ENCODE measurements around the gene PKP4. TPM values are rescaled to one million over a fixed set of nuclear protein-coding genes. Genes with fewer than 3 reads are reported as not detected.

PKP4 gene
- total and polyA plus RNA-seq, 4 donors, result 21.5 to 96.4 (median 32.8) TPM

DNA sequence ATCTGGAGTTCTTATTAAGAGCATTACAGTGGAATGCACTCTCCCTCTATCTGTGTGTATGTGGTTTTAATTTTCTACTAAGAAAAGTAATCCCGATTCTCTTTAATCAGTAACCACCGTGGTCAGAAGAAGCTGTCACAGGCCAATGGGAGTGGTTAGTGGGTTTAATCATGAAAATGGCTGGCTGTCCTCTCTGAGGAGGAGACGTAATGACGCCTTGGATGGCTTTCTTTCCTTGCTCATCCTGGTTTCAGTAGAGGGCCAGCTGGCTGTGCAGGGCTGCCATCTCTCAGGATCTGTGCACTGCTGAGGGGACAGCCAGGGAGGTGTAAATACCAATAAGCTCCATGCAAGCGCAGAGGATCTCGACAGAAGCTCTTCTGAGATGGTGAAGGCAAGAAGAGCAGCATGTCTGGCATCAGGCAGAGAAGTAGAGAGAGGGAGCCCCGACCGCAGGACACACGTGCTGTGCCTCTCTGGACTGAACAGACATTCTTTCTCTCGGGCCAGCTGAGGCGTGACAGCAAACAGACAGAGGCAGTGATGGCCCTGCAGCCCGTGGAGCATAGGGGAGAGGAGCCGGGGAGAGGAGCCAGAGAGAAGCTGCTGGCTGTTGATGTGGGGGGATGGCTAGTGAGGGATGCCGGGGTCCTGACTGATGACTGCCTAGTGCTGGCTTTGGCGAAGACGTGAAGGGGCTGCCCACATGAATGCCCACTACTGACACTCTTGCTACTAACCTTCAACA lies 273.3 kb downstream of the PKP4 start:
- Histone ChIP-seq H3K4me3 (no peak overlapping the region), H3K27ac (ENCODE audit: low read depth in 1 of 2, low read length in 1 of 2) (no peak overlapping the region), H3K9me3 (ENCODE audit: control insufficient read depth in 4 of 4, insufficient read depth in 3 of 4, low read length in 3 of 4) (peaks cover 0 to 2% (median 0%) of the 10 kb centered on the region in 4 donors), H3K36me3 (ENCODE audit: control insufficient read depth in 4 of 4, insufficient read depth in 4 of 4, low read length in 4 of 4) (no peaks in the 10 kb centered on the region), H3K27me3 (ENCODE audit: control insufficient read depth in 3 of 3, insufficient read depth in 3 of 3, low read length in 2 of 3) (no peaks in the 10 kb centered on the region), H3K4me1 (ENCODE audit: control insufficient read depth in 5 of 5, insufficient read depth in 5 of 5, low read length in 5 of 5) (peaks cover 0 to 21% (median 5%) of the 10 kb centered on the region in 5 donors), H3K9ac (ENCODE audit: insufficient read depth in 1 of 2, low read length in 2 of 2) (no peak overlapping the region)
- DNase-seq (no peak), ATAC-seq (ENCODE audit: insufficient read depth, low FRiP score) (no peak)
- 85 to 87% methylated on average over 16 of the region's 16 CpGs for WGBS, 2 donors
- TF ChIP-seq, protein P1, sequence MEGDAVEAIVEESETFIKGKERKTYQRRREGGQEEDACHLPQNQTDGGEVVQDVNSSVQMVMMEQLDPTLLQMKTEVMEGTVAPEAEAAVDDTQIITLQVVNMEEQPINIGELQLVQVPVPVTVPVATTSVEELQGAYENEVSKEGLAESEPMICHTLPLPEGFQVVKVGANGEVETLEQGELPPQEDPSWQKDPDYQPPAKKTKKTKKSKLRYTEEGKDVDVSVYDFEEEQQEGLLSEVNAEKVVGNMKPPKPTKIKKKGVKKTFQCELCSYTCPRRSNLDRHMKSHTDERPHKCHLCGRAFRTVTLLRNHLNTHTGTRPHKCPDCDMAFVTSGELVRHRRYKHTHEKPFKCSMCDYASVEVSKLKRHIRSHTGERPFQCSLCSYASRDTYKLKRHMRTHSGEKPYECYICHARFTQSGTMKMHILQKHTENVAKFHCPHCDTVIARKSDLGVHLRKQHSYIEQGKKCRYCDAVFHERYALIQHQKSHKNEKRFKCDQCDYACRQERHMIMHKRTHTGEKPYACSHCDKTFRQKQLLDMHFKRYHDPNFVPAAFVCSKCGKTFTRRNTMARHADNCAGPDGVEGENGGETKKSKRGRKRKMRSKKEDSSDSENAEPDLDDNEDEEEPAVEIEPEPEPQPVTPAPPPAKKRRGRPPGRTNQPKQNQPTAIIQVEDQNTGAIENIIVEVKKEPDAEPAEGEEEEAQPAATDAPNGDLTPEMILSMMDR (IDR thresholded peaks at IDR 0.05; ENCODE audit: control extremely low read depth, extremely low read depth), result no peak

DNA sequence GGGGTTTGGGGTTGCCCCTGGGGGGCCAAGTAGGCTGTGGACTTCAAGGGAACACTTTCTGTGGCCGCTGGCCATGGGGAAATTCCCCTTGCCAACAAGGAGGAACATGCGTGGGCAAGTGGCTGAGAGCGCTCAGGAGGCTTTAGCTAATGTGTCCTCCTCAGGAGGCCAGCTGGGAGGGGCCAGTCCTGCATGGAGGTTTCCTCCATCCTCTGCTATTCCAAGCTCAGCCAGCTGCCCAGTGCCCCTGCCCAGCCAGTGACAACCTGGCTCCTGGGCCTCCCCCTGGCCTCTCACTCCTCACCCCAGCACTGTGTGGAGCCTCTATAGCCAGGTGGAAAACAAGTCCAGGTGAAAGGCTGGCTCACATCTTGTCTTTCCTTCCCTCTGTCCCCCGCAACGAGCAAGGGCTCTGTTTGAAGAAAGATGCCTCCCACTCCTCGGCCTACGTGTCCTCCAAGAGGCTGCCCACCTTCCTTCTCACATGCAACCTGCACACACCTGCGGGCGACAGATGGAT lies 273.9 kb downstream of the PKP4 start:
- ATAC-seq (ENCODE audit: insufficient read depth, low FRiP score) (no peak), DNase-seq (no peak)
- Histone ChIP-seq H3K36me3 (ENCODE audit: control insufficient read depth in 4 of 4, insufficient read depth in 4 of 4, low read length in 4 of 4) (no peaks in the 10 kb centered on the region), H3K27ac (ENCODE audit: low read depth in 1 of 2, low read length in 1 of 2) (no peak overlapping the region), H3K4me3 (no peak overlapping the region), H3K27me3 (ENCODE audit: control insufficient read depth in 3 of 3, insufficient read depth in 3 of 3, low read length in 2 of 3) (no peaks in the 10 kb centered on the region), H3K4me1 (ENCODE audit: control insufficient read depth in 5 of 5, insufficient read depth in 5 of 5, low read length in 5 of 5) (peaks cover 0 to 21% (median 5%) of the 10 kb centered on the region in 5 donors), H3K9ac (ENCODE audit: insufficient read depth in 1 of 2, low read length in 2 of 2) (no peak overlapping the region), H3K9me3 (ENCODE audit: control insufficient read depth in 4 of 4, insufficient read depth in 3 of 4, low read length in 3 of 4) (peaks cover 0 to 2% (median 0%) of the 10 kb centered on the region in 4 donors)
- 89 to 97% methylated on average over 9 of the region's 9 CpGs for WGBS, 2 donors
- TF ChIP-seq, protein P1 (IDR thresholded peaks at IDR 0.05; ENCODE audit: control extremely low read depth, extremely low read depth), result no peak

DNA sequence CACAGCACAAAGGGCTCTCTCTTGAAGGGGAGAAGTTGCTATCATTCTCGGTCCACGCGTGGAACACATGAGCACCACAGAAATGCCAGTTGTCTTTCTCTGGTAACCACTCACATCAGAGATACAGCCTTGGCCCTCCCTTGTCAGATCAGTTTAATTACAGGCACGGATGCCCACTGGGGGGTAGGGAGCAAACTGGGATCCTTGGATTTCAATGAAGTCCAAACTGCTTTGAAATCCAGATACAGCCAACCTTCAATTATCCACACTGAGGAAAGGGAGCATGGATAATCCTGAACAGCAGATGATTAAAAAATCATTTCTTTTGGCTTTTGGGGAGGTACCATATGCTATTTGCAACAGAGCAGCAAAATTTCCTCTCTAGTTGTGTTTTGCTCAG lies 274.6 kb downstream of the PKP4 start:
- Histone ChIP-seq H3K9ac (ENCODE audit: insufficient read depth in 1 of 2, low read length in 2 of 2) (no peak overlapping the region), H3K36me3 (ENCODE audit: control insufficient read depth in 4 of 4, insufficient read depth in 4 of 4, low read length in 4 of 4) (no peaks in the 10 kb centered on the region), H3K9me3 (ENCODE audit: control insufficient read depth in 4 of 4, insufficient read depth in 3 of 4, low read length in 3 of 4) (peaks cover 0 to 2% (median 0%) of the 10 kb centered on the region in 4 donors), H3K27me3 (ENCODE audit: control insufficient read depth in 3 of 3, insufficient read depth in 3 of 3, low read length in 2 of 3) (no peaks in the 10 kb centered on the region), H3K4me1 (ENCODE audit: control insufficient read depth in 5 of 5, insufficient read depth in 5 of 5, low read length in 5 of 5) (peaks cover 0 to 21% (median 5%) of the 10 kb centered on the region in 5 donors), H3K4me3 (no peak overlapping the region), H3K27ac (ENCODE audit: low read depth in 1 of 2, low read length in 1 of 2) (no peak overlapping the region)
- TF ChIP-seq, protein P1 (IDR thresholded peaks at IDR 0.05; ENCODE audit: control extremely low read depth, extremely low read depth), result no peak
- 95% methylated on average over 4 of the region's 4 CpGs for WGBS, 2 donors
- no peak for DNase-seq
- ATAC-seq (ENCODE audit: insufficient read depth, low FRiP score), result no peak

Small RNA genes within 50 kb of the gene (small RNA-seq; reads per million reads assigned to genes)
- not detected for gene AC005042.3 (ENCODE audit: low replicate concordance)
- not detected for gene RN7SL393P (ENCODE audit: low replicate concordance)

Other genes starting within 250 kb of the PKP4 start
- gene CCDC148, start 199 bp upstream of the PKP4 start, total RNA-seq, result 1 to 10 TPM; 4.2 to 8.6 TPM
- gene CCDC148, start 199 bp upstream of the PKP4 start, polyA plus RNA-seq, result under 1 TPM; 0.61 to 0.80 TPM